Keratinocyte (primary cell): Measurements from ENCODE around the gene EFNB2.

Experiments used
- EZH2 ChIP-seq: IDR thresholded peaks from one replicate; pipeline ENCODE4 v1.6.1; 2012; ENCODE audit warnings: inconsistent platforms, mild to moderate bottlenecking, low read length, moderate library complexity
- TF ChIP-seq, protein P1 (sequence below), 3 experiments: IDR thresholded peaks in 1 of 3; conservative IDR thresholded peaks in 1 of 3; optimal IDR thresholded peaks in 1 of 3; 2 replicates in 2 of 3; 3 replicates in 1 of 3; pipeline versions ENCODE3 to v1.5.1; 2011; ENCODE audit warnings: low read length in 3 of 3, mild to moderate bottlenecking in 3 of 3, moderate library complexity in 2 of 3, control low read depth in 1 of 3, inconsistent platforms in 1 of 3; ENCODE audit not compliant: insufficient read depth in 2 of 3; ENCODE audit errors: extremely low read depth in 1 of 3

DNA sequence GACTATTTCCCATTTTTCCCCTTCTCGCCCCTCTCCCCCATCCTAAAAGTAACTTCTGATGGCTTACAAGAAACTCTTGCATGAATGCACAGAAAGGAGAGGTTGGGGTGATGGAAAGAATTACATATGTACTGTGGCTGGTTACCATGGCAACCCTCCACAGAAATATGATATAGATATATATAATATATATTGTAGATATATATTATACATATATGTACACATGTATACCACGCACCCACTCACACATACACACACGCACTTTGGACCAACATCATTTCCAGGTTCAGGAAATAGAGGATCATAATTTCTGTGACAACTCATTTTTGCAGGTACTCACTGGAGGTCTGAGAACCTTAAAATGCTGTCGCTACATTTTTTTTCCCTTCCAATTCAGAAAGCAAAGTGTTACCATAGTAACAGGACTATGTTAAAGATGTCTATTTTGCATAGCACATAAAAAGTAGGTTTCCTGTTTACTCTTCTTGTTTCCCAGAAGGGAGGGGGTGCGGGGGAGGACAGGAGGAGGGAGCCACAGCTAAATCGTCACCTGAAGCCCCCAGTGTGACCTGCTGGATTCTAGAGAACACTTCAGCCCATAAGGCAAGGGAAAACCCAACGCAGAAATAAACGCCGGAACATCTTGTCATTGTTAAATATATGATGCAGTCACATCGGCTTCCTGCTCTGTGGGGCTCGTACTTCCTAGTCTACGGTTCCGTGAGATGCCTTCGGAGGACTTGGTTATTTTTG is 44.7 kb downstream of the EFNB2 start:
- TF ChIP-seq, protein P1, sequence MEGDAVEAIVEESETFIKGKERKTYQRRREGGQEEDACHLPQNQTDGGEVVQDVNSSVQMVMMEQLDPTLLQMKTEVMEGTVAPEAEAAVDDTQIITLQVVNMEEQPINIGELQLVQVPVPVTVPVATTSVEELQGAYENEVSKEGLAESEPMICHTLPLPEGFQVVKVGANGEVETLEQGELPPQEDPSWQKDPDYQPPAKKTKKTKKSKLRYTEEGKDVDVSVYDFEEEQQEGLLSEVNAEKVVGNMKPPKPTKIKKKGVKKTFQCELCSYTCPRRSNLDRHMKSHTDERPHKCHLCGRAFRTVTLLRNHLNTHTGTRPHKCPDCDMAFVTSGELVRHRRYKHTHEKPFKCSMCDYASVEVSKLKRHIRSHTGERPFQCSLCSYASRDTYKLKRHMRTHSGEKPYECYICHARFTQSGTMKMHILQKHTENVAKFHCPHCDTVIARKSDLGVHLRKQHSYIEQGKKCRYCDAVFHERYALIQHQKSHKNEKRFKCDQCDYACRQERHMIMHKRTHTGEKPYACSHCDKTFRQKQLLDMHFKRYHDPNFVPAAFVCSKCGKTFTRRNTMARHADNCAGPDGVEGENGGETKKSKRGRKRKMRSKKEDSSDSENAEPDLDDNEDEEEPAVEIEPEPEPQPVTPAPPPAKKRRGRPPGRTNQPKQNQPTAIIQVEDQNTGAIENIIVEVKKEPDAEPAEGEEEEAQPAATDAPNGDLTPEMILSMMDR (optimal IDR thresholded peaks at IDR 0.05 in 1 of 3, IDR thresholded peaks at IDR 0.05 in 1 of 3, conservative IDR thresholded peaks at IDR 0.05 in 1 of 3; ENCODE audit: extremely low read depth in 1 of 3, insufficient read depth in 2 of 3, low read length in 3 of 3) = no peak
- TF ChIP-seq EZH2 = no peak
